Measurements from ENCODE around the gene KAT14.

DNA sequence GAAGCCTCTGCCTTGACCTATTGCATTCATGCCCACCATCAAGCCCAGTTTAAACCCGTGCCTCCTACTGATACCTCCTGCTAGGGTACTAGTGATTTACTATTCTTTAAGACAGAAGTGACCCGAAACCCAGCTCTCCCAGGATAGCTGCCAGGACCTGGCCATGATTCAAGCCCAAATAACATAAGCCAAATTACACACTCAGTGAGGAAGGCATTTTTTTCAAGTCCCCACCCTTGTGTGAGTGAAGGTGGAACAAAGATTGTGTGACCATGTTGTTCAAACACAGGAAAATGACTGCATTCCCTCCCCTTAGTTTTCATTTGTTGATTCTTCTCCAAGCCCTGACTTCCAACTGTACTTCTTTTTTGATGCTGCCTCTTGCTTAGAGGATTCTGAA lies 3.7 kb upstream of the KAT14 start:
- TF ChIP-seq CTCF (IDR thresholded peaks at IDR 0.05) (no peak), POLR2A (IDR thresholded peaks at IDR 0.05) (no peak)

Data from lower leg skin (tissue), 3 donors.